Activated naive CD4-positive, alpha-beta T cell treated with anti-CD3 and anti-CD28 coated beads, Interleukin-2, amount 10 ng/mL, durations not matched to agents 7 days and 5 days (primary cell): Measurements from ENCODE around the gene ANTKMT.
A peak's percentile ranks its signal among the peaks of the same experiment; 100 is the strongest.
"Not testable (repeated sequence)": the region's sequence is repeated elsewhere in the genome, so short reads cannot be mapped to it uniquely, and the experiment has no call there.

Experiments
- CTCF ChIA-PET: fragments of 350-600 bp; sonication (Branson Sonifier 250); formaldehyde crosslinking; loops from one replicate; lab custom pipeline; 2021; ENCODE audit warnings: antibody characterized with exemption; lab: Charles Lee
- DNase-seq: peaks from one replicate; pipeline ENCODE4 v3.0.0-alpha.2; 2020
- H3K27ac Mint-ChIP-seq: one replicate; pipeline ENCODE4 v1.8.0; 2021; ENCODE audit warnings: mild to moderate bottlenecking, moderate library complexity, mixed read lengths
- H3K27me3 Mint-ChIP-seq: one replicate; pipeline ENCODE4 v1.8.0; 2021; ENCODE audit warnings: mild to moderate bottlenecking, mixed read lengths
- H3K36me3 Mint-ChIP-seq: one replicate; pipeline ENCODE4 v1.8.0; 2021; ENCODE audit warnings: mixed read lengths
- H3K4me1 Mint-ChIP-seq: one replicate; pipeline ENCODE4 v1.8.0; 2021; ENCODE audit warnings: mixed read lengths
- H3K4me3 Mint-ChIP-seq: one replicate; pipeline ENCODE4 v1.8.0; 2021; ENCODE audit warnings: mild to moderate bottlenecking, moderate library complexity, mixed read lengths
- H3K9me3 Mint-ChIP-seq: one replicate; pipeline ENCODE4 v1.8.0; 2021; ENCODE audit warnings: mixed read lengths

Gene ANTKMT

GRCh38 chr16:739560-740458 lies 18.9 kb downstream of the ANTKMT start:
- CTCF ChIA-PET, result interaction anchor here (1.0 to 2.0 kb wide), 4 partner anchors 8 to 27 kb away, joined by 3 to 11 read pairs (median 4); no protein-coding TSS in a partner anchor
- no peak for DNase-seq
- no peaks in the 10 kb centered on the region for H3K9me3 Mint-ChIP-seq
- peaks cover 10% of the 10 kb centered on the region for H3K36me3 Mint-ChIP-seq
- peak overlapping the region; percentile 65 for H3K27ac Mint-ChIP-seq
- H3K27me3 Mint-ChIP-seq, result no peaks in the 10 kb centered on the region
- H3K4me1 Mint-ChIP-seq, result peaks cover 28% of the 10 kb centered on the region
- peak overlapping the region; percentile 79 for H3K4me3 Mint-ChIP-seq

- peaks cover 24% of the 10 kb centered on the region for H3K4me1 Mint-ChIP-seq
- no peaks in the 10 kb centered on the region for H3K9me3 Mint-ChIP-seq
- peak overlapping the region; percentile 65 for H3K27ac Mint-ChIP-seq
- H3K4me3 Mint-ChIP-seq, result peak overlapping the region; percentile 79
- CTCF ChIA-PET, result interaction anchor here (1.0 to 2.0 kb wide), 5 partner anchors 8 to 28 kb away, joined by 3 to 11 read pairs (median 4); no protein-coding TSS in a partner anchor
- no peaks in the 10 kb centered on the region for H3K27me3 Mint-ChIP-seq
- peaks cover 8% of the 10 kb centered on the region for H3K36me3 Mint-ChIP-seq
- peak; percentile 28 for DNase-seq
Observed at GRCh38 chr16:740459-740763, 19.5 kb downstream of the ANTKMT start.

DNA sequence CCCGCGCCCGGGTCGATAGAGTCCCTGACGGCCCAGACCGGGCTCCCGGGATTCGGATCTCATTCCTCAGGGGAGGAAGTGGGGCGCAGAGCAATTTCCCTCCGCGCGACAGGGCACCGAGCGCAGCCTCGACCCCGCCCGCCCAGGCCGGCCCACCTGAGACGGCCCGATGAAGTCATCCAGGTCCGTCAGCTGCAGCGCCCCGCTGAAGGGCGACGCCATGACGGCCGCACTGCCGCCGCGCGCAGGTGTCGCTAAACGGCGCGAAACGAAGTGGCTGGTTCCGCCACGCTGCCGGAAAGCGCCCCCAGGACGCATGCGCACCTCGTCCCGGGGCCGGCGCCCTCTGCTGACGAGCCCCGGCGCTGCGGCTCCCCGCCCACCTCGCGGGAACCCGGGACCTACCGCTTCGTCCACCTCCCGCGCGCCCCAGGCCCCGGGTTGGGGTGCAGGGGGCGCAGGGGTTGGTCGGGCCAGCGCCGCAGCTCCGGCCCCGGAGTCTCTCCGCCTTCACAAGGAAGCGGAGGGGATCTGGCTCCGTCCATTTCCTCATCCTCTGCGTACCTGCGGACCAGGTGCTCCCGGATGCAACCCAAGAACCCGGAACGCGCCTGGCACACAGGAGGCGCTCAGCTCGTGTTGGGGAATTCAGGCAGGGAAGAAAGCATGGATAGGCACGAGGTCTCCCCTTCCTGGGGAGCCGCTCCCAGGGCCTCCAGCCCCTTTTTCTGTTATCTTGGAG lies 20.0 kb downstream of the ANTKMT start, which contains the start of gene CIAO3:
Gene CIAO3, minus strand, starts transcription at position 234 of the 742 bp plus-strand sequence. Its CDS starts 12 bp downstream, at position 222.
- Mint-ChIP-seq H3K9me3 (no peaks in the 10 kb centered on the region), H3K36me3 (peaks cover 8% of the 10 kb centered on the region), H3K27ac (peak within 1 kb of the TSS; percentile 65), H3K4me3 (peak within 1 kb of the TSS; percentile 79), H3K27me3 (no peaks in the 10 kb centered on the region), H3K4me1 (peaks cover 20% of the 10 kb centered on the region)
- CTCF ChIA-PET, result interaction anchor here (0.9 to 2.3 kb wide), 7 partner anchors 9 to 44 kb away, joined by 3 to 11 read pairs (median 4); no protein-coding TSS in a partner anchor
- peak; percentile 92 for DNase-seq

DNA sequence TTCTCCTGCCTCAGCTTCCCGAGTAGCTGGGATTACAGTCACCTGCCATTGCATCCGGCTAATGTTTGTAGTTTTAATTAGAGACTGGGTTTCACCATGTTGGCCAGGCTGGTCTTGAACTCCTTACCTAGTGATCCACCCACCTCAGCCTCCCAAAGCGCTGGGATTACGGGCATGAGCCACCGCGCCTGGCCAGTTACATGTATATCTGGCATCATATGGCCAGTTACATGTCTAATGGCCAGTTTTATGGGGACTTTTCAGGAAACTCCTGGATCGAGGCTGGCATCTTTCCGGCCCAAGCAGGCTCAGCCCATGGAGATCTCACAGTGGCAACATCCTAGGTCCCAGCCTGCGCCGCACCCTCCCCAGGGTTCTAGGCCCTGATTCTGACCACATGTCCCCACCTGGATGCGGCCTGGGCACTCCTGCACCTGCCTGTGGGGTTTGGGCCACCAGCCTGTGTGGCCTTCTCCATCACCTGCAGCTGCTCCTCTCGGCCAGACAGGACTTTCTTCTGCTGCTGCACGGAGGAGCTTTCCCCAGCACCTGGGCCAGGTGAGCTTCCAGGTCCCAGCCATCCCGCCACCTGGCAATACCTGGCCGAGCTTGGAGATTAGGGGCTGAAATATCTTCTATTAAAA lies 21.2 kb downstream of the ANTKMT start:
- H3K4me1 Mint-ChIP-seq, result peaks cover 16% of the 10 kb centered on the region
- H3K36me3 Mint-ChIP-seq, result peaks cover 5% of the 10 kb centered on the region
- no peak for DNase-seq
- peak overlapping the region; percentile 71 for H3K4me3 Mint-ChIP-seq
- no peaks in the 10 kb centered on the region for H3K27me3 Mint-ChIP-seq
- H3K9me3 Mint-ChIP-seq, result no peaks in the 10 kb centered on the region
- H3K27ac Mint-ChIP-seq, result no peak overlapping the region
- CTCF ChIA-PET, result interaction anchor here (0.7 to 2.3 kb wide), 4 partner anchors 12 to 75 kb away, joined by 3 to 9 read pairs (median 4); partner anchors contain the start of gene RHOT2

DNA sequence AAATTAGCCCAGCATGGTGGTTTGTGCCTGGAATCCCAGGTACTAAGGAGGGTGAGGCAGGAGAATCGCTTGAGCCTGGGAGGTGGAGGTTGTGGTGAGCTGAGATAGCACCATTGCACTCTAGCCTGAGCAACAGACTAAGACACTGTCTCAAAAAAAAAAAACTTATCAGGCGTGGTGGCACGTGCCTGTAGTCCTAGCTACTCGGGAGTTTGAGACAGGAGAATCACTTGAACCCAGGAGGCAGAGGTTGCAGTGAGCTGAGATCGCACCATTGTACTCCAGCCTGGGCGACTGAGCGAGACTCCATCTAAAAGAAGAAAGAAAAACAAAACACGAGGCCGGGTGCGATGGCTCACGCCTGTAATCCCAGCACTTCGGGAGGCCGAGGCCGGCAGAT lies 21.9 kb downstream of the ANTKMT start:
- CTCF ChIA-PET, result interaction anchor here (1.5 to 2.3 kb wide), 2 partner anchors 30 to 42 kb away, joined by 6 to 9 read pairs; no protein-coding TSS in a partner anchor

DNA sequence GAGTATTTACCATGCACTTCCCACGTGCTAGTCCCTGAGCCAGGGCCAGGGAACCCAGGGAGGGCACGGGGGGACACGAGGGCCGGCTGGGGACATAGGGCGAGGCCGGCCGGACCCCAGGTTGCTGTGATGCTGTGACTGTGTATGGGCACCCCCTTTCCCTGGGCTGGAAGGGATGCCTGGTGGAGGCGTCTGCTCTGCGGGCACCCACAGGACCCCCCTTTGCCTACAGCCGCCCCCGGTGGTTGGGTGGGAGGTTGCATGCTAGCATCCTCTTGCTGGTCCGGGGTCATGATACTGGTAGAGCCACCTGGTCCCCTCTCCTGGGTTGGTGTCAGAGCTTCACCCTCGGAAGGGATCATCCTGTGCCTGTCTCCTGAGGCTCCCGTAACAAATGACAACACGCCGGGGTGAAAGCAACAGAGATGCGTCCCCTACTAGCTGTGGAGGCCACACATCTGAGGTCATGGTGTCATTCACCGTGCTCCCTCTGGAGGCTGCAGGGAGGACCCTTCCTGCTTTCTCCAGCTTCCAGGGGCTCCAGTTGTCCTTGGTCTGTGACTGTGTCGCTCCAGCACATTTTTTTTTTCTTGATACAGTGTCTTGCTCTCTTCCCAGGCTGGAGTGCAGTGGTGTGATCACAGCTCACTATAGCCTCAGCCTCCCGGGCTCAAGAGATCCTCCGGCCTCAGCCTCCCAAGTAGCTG lies 23.0 kb downstream of the ANTKMT start:
- CTCF ChIA-PET, result interaction anchor here (1.5 kb wide), 1 partner anchor 41 kb away, joined by 6 read pairs; no protein-coding TSS in a partner anchor
- no peaks in the 10 kb centered on the region for H3K36me3 Mint-ChIP-seq
- H3K27me3 Mint-ChIP-seq, result no peaks in the 10 kb centered on the region
- H3K27ac Mint-ChIP-seq, result no peak overlapping the region
- DNase-seq, result no peak
- H3K4me1 Mint-ChIP-seq, result peaks cover 10% of the 10 kb centered on the region
- H3K9me3 Mint-ChIP-seq, result no peaks in the 10 kb centered on the region
- no peak overlapping the region for H3K4me3 Mint-ChIP-seq

More for the DNA sequence above, 21.9 kb downstream of the ANTKMT start:
- H3K27me3 Mint-ChIP-seq, H3K27ac Mint-ChIP-seq, H3K36me3 Mint-ChIP-seq, DNase-seq, H3K9me3 Mint-ChIP-seq, H3K4me3 Mint-ChIP-seq: not testable (repeated sequence)
- H3K4me1 Mint-ChIP-seq, result peaks cover 12% of the 10 kb centered on the region

- Mint-ChIP-seq H3K4me1 (no peaks in the 10 kb centered on the region), H3K36me3 (no peaks in the 10 kb centered on the region), H3K27ac (no peak overlapping the region), H3K9me3 (no peaks in the 10 kb centered on the region), H3K4me3 (no peak overlapping the region), H3K27me3 (no peaks in the 10 kb centered on the region)
- peak; percentile 35 for DNase-seq
- CTCF ChIA-PET, result interaction anchor here (1.3 kb wide), 1 partner anchor 10 kb away, joined by 3 read pairs; no protein-coding TSS in a partner anchor
Observed at GRCh38 chr16:745739-746138, 24.8 kb downstream of the ANTKMT start.

- DNase-seq, result no peak
- Mint-ChIP-seq H3K27me3 (peaks cover 4% of the 10 kb centered on the region), H3K36me3 (no peaks in the 10 kb centered on the region), H3K9me3 (no peaks in the 10 kb centered on the region), H3K27ac (no peak overlapping the region), H3K4me3 (no peak overlapping the region), H3K4me1 (no peaks in the 10 kb centered on the region)
- CTCF ChIA-PET, result no interaction called here
Observed at GRCh38 chr16:746637-747036, 25.7 kb downstream of the ANTKMT start.

DNA sequence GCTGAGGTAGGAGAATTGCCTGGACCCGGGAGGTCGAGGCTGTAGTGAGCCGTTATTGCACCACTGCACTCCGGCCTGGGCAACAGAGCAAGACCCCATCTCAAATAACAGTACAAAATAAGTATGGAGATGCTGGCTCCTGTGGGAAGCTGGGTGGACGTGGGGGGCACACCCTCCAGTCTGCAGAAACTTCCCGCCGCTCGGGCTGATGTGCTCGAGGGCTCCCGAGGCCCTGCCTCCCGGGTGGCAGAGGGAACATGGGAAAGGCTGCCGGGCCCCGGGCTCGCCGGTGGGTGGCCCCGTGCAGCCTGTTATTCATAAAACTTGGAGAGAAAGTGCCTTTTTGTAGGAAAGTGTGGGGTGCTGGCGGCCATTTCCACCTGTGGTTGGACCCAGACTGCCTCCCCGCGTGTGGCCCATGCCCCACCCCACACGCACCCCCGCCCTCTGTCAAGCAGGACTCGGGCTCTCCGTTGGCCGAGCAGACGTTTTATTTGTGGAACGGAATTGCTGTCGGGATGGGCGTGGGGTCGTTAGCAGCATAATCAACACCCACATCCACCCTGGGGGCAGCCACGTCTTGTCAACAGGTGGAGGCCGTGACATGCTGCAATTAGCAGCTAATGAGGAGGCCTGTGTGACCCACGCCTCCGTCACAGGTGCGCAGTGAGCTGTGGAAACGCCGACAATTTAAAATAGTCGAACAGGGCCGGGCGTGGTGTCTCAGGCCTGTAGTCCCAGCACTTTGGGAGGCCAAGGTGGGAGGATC lies 27.2 kb downstream of the ANTKMT start:
- no peak for DNase-seq
- H3K27me3 Mint-ChIP-seq, result peaks cover 4% of the 10 kb centered on the region
- no peak overlapping the region for H3K4me3 Mint-ChIP-seq
- H3K9me3 Mint-ChIP-seq, result no peaks in the 10 kb centered on the region
- H3K4me1 Mint-ChIP-seq, result no peaks in the 10 kb centered on the region
- H3K36me3 Mint-ChIP-seq, result no peaks in the 10 kb centered on the region
- H3K27ac Mint-ChIP-seq, result no peak overlapping the region
- CTCF ChIA-PET, result no interaction called here

GRCh38 chr16:749010-749409 lies 28.1 kb downstream of the ANTKMT start:
- no peaks in the 10 kb centered on the region for H3K9me3 Mint-ChIP-seq
- peaks cover 4% of the 10 kb centered on the region for H3K27me3 Mint-ChIP-seq
- no peak for DNase-seq
- H3K4me1 Mint-ChIP-seq, result no peaks in the 10 kb centered on the region
- CTCF ChIA-PET, result interaction anchor here (0.7 kb wide), 1 partner anchor 29 kb away, joined by 3 read pairs; no protein-coding TSS in a partner anchor
- H3K36me3 Mint-ChIP-seq, result no peaks in the 10 kb centered on the region
- H3K4me3 Mint-ChIP-seq, result no peak overlapping the region
- H3K27ac Mint-ChIP-seq, result no peak overlapping the region

DNA sequence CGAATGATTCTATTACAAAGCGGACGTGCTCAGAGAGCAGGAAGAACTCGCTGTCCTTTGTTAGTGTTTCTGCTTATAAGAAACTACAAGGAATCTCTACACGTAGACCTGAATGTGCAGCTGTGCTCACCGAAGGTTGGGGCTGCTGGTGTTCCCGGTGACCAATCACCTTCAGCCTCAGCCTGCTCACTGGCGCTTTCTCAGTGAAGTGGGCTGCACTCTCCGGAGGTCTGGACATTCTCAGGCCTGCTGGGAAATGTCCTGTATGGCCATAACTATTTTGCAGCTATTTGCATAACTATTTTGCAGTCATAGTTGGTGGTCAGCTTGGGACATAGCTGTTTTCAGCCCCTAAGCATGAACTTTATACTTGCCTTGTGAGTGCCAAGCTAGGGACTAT lies 29.5 kb downstream of the ANTKMT start:
- no peaks in the 10 kb centered on the region for H3K36me3 Mint-ChIP-seq

DNA sequence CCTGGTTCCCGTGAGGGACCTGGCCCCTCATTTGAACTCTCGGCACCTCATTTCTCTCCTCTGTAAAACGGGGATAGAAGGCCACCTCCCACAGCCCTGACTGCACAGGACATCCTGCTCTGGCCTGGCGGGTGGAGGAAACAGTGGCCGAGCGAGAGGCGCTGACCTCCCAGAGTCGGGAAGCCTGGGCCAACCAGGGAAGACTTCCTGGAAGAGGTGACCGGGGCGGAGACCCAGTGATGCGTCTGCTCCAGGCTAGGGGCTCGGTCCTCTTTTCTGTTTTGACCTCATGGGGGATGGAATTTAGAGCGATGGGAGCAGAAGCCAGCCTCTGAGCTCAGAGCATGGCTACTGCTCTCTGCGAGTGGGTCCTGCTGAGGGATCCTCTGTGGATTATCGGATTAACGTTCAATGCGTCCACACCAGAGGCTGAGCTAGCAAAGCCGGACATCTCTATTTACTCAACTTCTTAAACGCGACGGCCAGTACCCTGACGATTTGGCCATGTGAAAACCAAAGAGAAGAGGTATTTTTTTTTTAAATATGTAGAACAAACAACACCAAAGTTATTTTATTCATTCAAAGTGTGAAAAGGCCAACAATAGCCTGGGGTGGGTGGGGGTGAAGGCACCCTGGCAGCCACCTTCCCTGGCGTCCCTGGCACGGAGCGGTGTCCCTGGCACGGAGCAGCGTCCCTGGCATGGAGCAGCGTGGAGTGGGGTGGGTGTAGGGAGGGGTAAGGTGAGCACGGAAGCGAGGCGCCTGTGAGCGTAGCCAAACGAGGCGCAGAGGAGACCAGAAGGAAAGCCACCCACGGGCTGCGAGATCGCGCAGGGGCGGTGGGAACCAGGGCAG lies 30.4 kb downstream of the ANTKMT start:
- Mint-ChIP-seq H3K4me3 (no peak overlapping the region), H3K9me3 (no peaks in the 10 kb centered on the region), H3K27ac (no peak overlapping the region), H3K27me3 (peaks cover 4% of the 10 kb centered on the region), H3K4me1 (peaks cover 3% of the 10 kb centered on the region), H3K36me3 (no peaks in the 10 kb centered on the region)
- no peak for DNase-seq
- CTCF ChIA-PET, result interaction anchor here (1.7 kb wide), 1 partner anchor 10 kb away, joined by 3 read pairs; the partner anchor contains the start of gene CIAO3

More for the DNA sequence above, 29.5 kb downstream of the ANTKMT start:
- no peak for DNase-seq
- Mint-ChIP-seq H3K4me1 (peaks cover 3% of the 10 kb centered on the region), H3K27ac (no peak overlapping the region), H3K27me3 (peaks cover 4% of the 10 kb centered on the region), H3K9me3 (no peaks in the 10 kb centered on the region), H3K4me3 (no peak overlapping the region)
- CTCF ChIA-PET, result no interaction called here
